Upper lobe of right lung (tissue), 1 donor: ENCODE data around the gene NHERF2. TPM values are rescaled to one million over a fixed set of nuclear protein-coding genes. Genes with fewer than 3 reads are reported as not detected.

Source experiments
- ATAC-seq: fragments of 200-7000 bp; cut with Tn5 transposase; one replicate; pipeline ENCODE4 v1.9.1; 2020; ENCODE audit warnings: mild to moderate bottlenecking, moderate library complexity
- DNase-seq: peaks from one replicate; pipeline ENCODE4 v3.0.0-alpha.2; 2020
- H3K27ac ChIP-seq: fragments of 200-600 bp; one replicate; pipeline ENCODE4 v1.8.0; 2022
- H3K27me3 ChIP-seq: fragments of 200-600 bp; one replicate; pipeline ENCODE4 v1.8.0; 2022; ENCODE audit warnings: mild to moderate bottlenecking
- H3K36me3 ChIP-seq: fragments of 200-600 bp; one replicate; pipeline ENCODE4 v1.8.0; 2022
- H3K4me1 ChIP-seq: fragments of 200-600 bp; one replicate; pipeline ENCODE4 v1.8.0; 2022
- H3K4me3 ChIP-seq: fragments of 200-600 bp; one replicate; pipeline ENCODE4 v1.8.0; 2022; ENCODE audit warnings: mild to moderate bottlenecking
- H3K9me3 ChIP-seq: fragments of 200-600 bp; one replicate; pipeline ENCODE4 v1.8.0; 2022
- CTCF ChIP-seq: fragments of 200-600 bp; IDR thresholded peaks from one replicate; pipeline ENCODE4 v1.8.0; 2022; ENCODE audit warnings: antibody characterized with exemption
- intact Hi-C: fragments of 100-400 bp; cut with DNase I; formaldehyde crosslinking; loops from one replicate; pipeline ENCODE4 v1.11.0; 2022
- total RNA-seq: library from RNA; stranded (reverse); fragmentation: NEBNext Ultra II Directional; extraction: Animal tissue kit (Norgen Biotek cat#: 25700); gene quantifications from one replicate; pipeline ENCODE4 v1.2.1, GENCODE V29; 2021
- donor health status: DM: no; HTN: yes; CAD: no; lungs with severe emphysema.

The NHERF2 gene
- total RNA-seq, 1 donor from 2014 or later, result 363 TPM

- Histone ChIP-seq H3K36me3 (peaks cover 59% of the 10 kb centered on the region), H3K4me3 (no peak overlapping the region), H3K9me3 (no peaks in the 10 kb centered on the region), H3K27ac (no peak overlapping the region), H3K4me1 (no peaks in the 10 kb centered on the region), H3K27me3 (no peaks in the 10 kb centered on the region)
- intact Hi-C loops, result no loop called here
- ATAC-seq (no peak), DNase-seq (no peak)
- TF ChIP-seq CTCF, result no peak
These were observed 36.1 kb downstream of the NHERF2 start for GRCh38 chr16:2062801-2063200.

- ATAC-seq, result no peak
- TF ChIP-seq CTCF, result no peak
- H3K4me3 ChIP-seq, result no peak overlapping the region
- no peaks in the 10 kb centered on the region for H3K4me1 ChIP-seq
- no peak for DNase-seq
- intact Hi-C loops, result no loop called here
- no peak overlapping the region for H3K27ac ChIP-seq
- H3K36me3 ChIP-seq, result peaks cover 67% of the 10 kb centered on the region
- H3K27me3 ChIP-seq, result no peaks in the 10 kb centered on the region
- no peaks in the 10 kb centered on the region for H3K9me3 ChIP-seq
These were observed 37.2 kb downstream of the NHERF2 start for GRCh38 chr16:2063861-2064260.

GRCh38 chr16:2064368-2064945 is 37.8 kb downstream of the NHERF2 start:
- no peaks in the 10 kb centered on the region for H3K27me3 ChIP-seq
- no peaks in the 10 kb centered on the region for H3K4me1 ChIP-seq
- DNase-seq, result no peak
- H3K9me3 ChIP-seq, result no peaks in the 10 kb centered on the region
- H3K4me3 ChIP-seq, result no peak overlapping the region
- TF ChIP-seq CTCF, result no peak
- H3K27ac ChIP-seq, result no peak overlapping the region
- ATAC-seq, result no peak
- peaks cover 67% of the 10 kb centered on the region for H3K36me3 ChIP-seq
- intact Hi-C loops, result no loop called here

- H3K36me3 ChIP-seq, result peaks cover 65% of the 10 kb centered on the region
- H3K9me3 ChIP-seq, result no peaks in the 10 kb centered on the region
- intact Hi-C loops, result no loop called here
- no peak overlapping the region for H3K4me3 ChIP-seq
- no peak for TF ChIP-seq CTCF
- no peak overlapping the region for H3K27ac ChIP-seq
- DNase-seq, result no peak
- no peak for ATAC-seq
- no peaks in the 10 kb centered on the region for H3K27me3 ChIP-seq
- no peaks in the 10 kb centered on the region for H3K4me1 ChIP-seq
These were observed 39.4 kb downstream of the NHERF2 start for GRCh38 chr16:2066139-2066538.

- Histone ChIP-seq H3K36me3 (peaks cover 82% of the 10 kb centered on the region), H3K27ac (no peak overlapping the region), H3K4me3 (no peak overlapping the region), H3K4me1 (no peaks in the 10 kb centered on the region), H3K9me3 (no peaks in the 10 kb centered on the region), H3K27me3 (no peaks in the 10 kb centered on the region)
- no peak for TF ChIP-seq CTCF
- no peak for DNase-seq
- intact Hi-C loops, result no loop called here
- ATAC-seq, result no peak
These were observed 44.1 kb downstream of the NHERF2 start for GRCh38 chr16:2070576-2071453.
